CD4-positive, alpha-beta memory T cell (primary cell): ENCODE data around the gene SLC16A11. TPM values are rescaled to one million over a fixed set of nuclear protein-coding genes. Genes with fewer than 3 reads are reported as not detected.

Experiments
- CTCF ChIA-PET: fragments of 350-600 bp; sonication (Branson Sonifier 250); formaldehyde crosslinking; loops from one replicate; lab custom pipeline; 2021; ENCODE audit warnings: inconsistent platforms; ENCODE audit not compliant: partially characterized antibody; lab: Charles Lee
- POLR2A ChIA-PET: fragments of 350-600 bp; sonication (Branson Sonifier 250); formaldehyde crosslinking; loops from one replicate; lab custom pipeline; 2021; ENCODE audit not compliant: partially characterized antibody; lab: Charles Lee
- DNase-seq, 5 donors: peaks; one replicate each; pipeline versions ENCODE4 v3.0.0 to v3.0.0-alpha.2; 2020 to 2022; ENCODE audit warnings: mixed read lengths in 1 of 5
- H3K27ac ChIP-seq: one replicate; pipeline ENCODE4 v1.7.0; 2013; ENCODE audit warnings: low read depth, low read length
- H3K27me3 ChIP-seq: 2 replicates; pipeline ENCODE4 v1.7.0; 2013; ENCODE audit warnings: mild to moderate bottlenecking, low read length, moderate library complexity; ENCODE audit not compliant: insufficient read depth
- H3K36me3 ChIP-seq: 2 replicates; pipeline ENCODE4 v1.7.0; 2013; ENCODE audit warnings: mild to moderate bottlenecking, low read length, moderate library complexity; ENCODE audit not compliant: insufficient read depth
- H3K4me1 ChIP-seq: 2 replicates; pipeline ENCODE4 v1.7.0; 2013; ENCODE audit warnings: mild to moderate bottlenecking, low read length, moderate library complexity; ENCODE audit not compliant: insufficient read depth
- H3K4me3 ChIP-seq, 2 donors: one replicate each; pipeline ENCODE4 v1.7.0; 2013; ENCODE audit warnings: low read length in 2 of 2, mild to moderate bottlenecking in 1 of 2
- H3K9me3 ChIP-seq, 2 donors: one replicate each; pipeline ENCODE4 v1.7.0; 2013; ENCODE audit warnings: low read length in 2 of 2, control low read depth in 1 of 2; ENCODE audit not compliant: control insufficient read depth in 1 of 2
- H3K27ac Mint-ChIP-seq, 7 donors: one replicate each; pipeline ENCODE4 v1.8.0; 2020 to 2021; ENCODE audit warnings: mixed read lengths in 7 of 7, mild to moderate bottlenecking in 6 of 7, inconsistent platforms in 3 of 7, moderate library complexity in 3 of 7
- H3K27me3 Mint-ChIP-seq, 2 donors: one replicate each; pipeline ENCODE4 v1.8.0; 2020 to 2021; ENCODE audit warnings: mixed read lengths in 2 of 2
- H3K36me3 Mint-ChIP-seq, 2 donors: one replicate each; pipeline ENCODE4 v1.8.0; 2020 to 2021; ENCODE audit warnings: mixed read lengths in 2 of 2, inconsistent platforms in 1 of 2, mild to moderate bottlenecking in 1 of 2
- H3K4me1 Mint-ChIP-seq, 4 donors: one replicate each; pipeline ENCODE4 v1.8.0; 2020 to 2021; ENCODE audit warnings: mixed read lengths in 4 of 4, mild to moderate bottlenecking in 1 of 4
- H3K4me3 Mint-ChIP-seq, 8 donors: one replicate each; pipeline ENCODE4 v1.8.0; 2020 to 2021; ENCODE audit warnings: mixed read lengths in 8 of 8, mild to moderate bottlenecking in 7 of 8, moderate library complexity in 6 of 8, inconsistent platforms in 3 of 8
- H3K9me3 Mint-ChIP-seq, 8 donors: one replicate each; pipeline ENCODE4 v1.8.0; 2020 to 2021; ENCODE audit warnings: mixed read lengths in 8 of 8, mild to moderate bottlenecking in 5 of 8, inconsistent platforms in 3 of 8, moderate library complexity in 1 of 8
- intact Hi-C: fragments of 100-400 bp; cut with micrococcal nuclease; formaldehyde crosslinking; loops from one replicate; pipeline ENCODE4 v1.15.1; 2023
- polyA plus RNA-seq, 2 donors: library from polyadenylated mRNA; unstranded; fragments of 300-500 nt; fragmentation: Illumina TruSeq; gene quantifications; one replicate each; pipeline ENCODE4 v1.2.3, GENCODE V29; 2021
- total RNA-seq, 2 experiments: library from RNA; stranded (reverse); gene quantifications; one replicate each; pipeline ENCODE4 v1.2.3, GENCODE V29; 2021

The SLC16A11 gene
- total and polyA plus RNA-seq, 4 experiments from 2014 or later, result 0.50 to 1.2 (median 0.79) TPM

GRCh38 chr17:7072406-7072805 lies 28.5 kb upstream of the SLC16A11 start:
- ChIA-PET CTCF (interaction anchor here (0.5 to 0.9 kb wide), 2 partner anchors 50 to 64 kb away, joined by 3 read pairs; no protein-coding TSS in a partner anchor), POLR2A (no interaction called here)
- Histone ChIP-seq H3K36me3 (no peaks in the 10 kb centered on the region), H3K27ac (no peak overlapping the region), H3K4me3 (no peak overlapping the region), H3K27me3 (no peaks in the 10 kb centered on the region), H3K9me3 (peaks cover 0 to 9% of the 10 kb centered on the region in 2 donors), H3K4me1 (no peaks in the 10 kb centered on the region)
- Mint-ChIP-seq H3K9me3 (peaks cover 0 to 19% (median 15%) of the 10 kb centered on the region in 8 donors), H3K4me3 (no peak overlapping the region), H3K36me3 (peaks cover 0 to 10% of the 10 kb centered on the region in 2 donors), H3K4me1 (no peaks in the 10 kb centered on the region), H3K27me3 (no peaks in the 10 kb centered on the region), H3K27ac (peak overlapping the region in 1 of 7 donors; percentile 70)
- intact Hi-C loops, result no loop called here
- no peak for DNase-seq

GRCh38 chr17:7070712-7071111 lies 26.8 kb upstream of the SLC16A11 start:
- H3K36me3 ChIP-seq, result no peaks in the 10 kb centered on the region
- H3K27ac Mint-ChIP-seq, result no peak overlapping the region
- no peaks in the 10 kb centered on the region for H3K4me1 Mint-ChIP-seq
- H3K9me3 Mint-ChIP-seq, result peaks cover 0 to 24% (median 19%) of the 10 kb centered on the region in 8 donors
- H3K4me3 ChIP-seq, result no peak overlapping the region
- CTCF ChIA-PET, result no interaction called here
- H3K4me3 Mint-ChIP-seq, result no peak overlapping the region
- DNase-seq, result no peak
- H3K36me3 Mint-ChIP-seq, result peaks cover 0 to 10% of the 10 kb centered on the region in 2 donors
- H3K27ac ChIP-seq, result no peak overlapping the region
- intact Hi-C loops, result no loop called here
- peaks cover 0 to 2% of the 10 kb centered on the region in 2 donors for H3K27me3 Mint-ChIP-seq
- no peaks in the 10 kb centered on the region for H3K4me1 ChIP-seq
- peaks cover 0 to 9% of the 10 kb centered on the region in 2 donors for H3K9me3 ChIP-seq
- H3K27me3 ChIP-seq, result no peaks in the 10 kb centered on the region
- POLR2A ChIA-PET, result interaction anchor here (1.2 kb wide), 1 partner anchor 25 kb away, joined by 3 read pairs; no protein-coding TSS in a partner anchor

DNA sequence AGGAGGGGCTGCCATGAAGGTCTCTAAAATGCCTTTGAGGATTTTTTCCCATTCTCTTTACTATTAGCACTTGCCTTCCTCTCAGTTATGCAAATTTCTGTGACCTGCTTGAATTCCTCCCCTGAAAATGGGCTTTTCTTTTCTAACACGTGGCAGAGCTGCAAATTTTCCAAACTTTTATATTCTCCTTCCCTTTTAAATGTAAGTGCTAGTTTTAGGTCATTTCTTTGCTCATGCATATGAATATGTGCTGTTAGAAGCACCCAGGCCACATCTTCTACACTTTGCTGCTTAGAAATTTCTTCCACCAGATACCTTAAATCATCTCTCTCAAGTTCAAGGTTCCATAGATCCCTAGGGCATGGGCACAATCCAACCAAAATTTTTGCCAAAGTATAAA lies 24.4 kb upstream of the SLC16A11 start:
- no peak for DNase-seq
- peaks cover 0 to 24% (median 19%) of the 10 kb centered on the region in 8 donors for H3K9me3 Mint-ChIP-seq
- intact Hi-C loops, result no loop called here
- H3K4me3 Mint-ChIP-seq, result no peak overlapping the region
- H3K4me3 ChIP-seq, result no peak overlapping the region
- H3K36me3 ChIP-seq, result no peaks in the 10 kb centered on the region
- H3K4me1 ChIP-seq, result no peaks in the 10 kb centered on the region
- H3K4me1 Mint-ChIP-seq, result no peaks in the 10 kb centered on the region
- peaks cover 0 to 10% of the 10 kb centered on the region in 2 donors for H3K36me3 Mint-ChIP-seq
- no peak overlapping the region for H3K27ac ChIP-seq
- ChIA-PET POLR2A (no interaction called here), CTCF (no interaction called here)
- no peak overlapping the region for H3K27ac Mint-ChIP-seq
- H3K9me3 ChIP-seq, result peaks cover 0 to 9% of the 10 kb centered on the region in 2 donors
- H3K27me3 ChIP-seq, result no peaks in the 10 kb centered on the region
- H3K27me3 Mint-ChIP-seq, result peaks cover 6 to 7% of the 10 kb centered on the region in 2 donors

DNA sequence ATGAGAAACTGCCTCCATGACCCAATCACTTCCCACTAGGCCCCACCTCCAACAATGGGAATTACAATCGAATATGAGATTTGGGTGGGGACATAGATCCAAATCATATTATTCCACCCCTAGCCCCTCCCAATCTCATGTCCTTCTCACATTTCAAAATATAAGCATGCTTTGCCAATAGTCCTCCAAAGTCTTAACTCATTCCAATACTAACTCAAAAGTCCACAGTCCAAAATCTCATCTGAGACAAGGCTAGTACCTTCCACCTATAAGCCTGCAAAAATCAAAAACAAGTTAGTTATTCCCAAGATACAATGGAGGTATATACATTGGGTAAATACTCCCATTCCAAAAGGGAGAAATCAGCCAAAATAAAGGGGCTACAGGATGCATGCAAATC lies 23.3 kb upstream of the SLC16A11 start:
- Mint-ChIP-seq H3K27ac (no peak overlapping the region), H3K9me3 (peaks cover 0 to 24% (median 19%) of the 10 kb centered on the region in 8 donors), H3K27me3 (peaks cover 6 to 10% of the 10 kb centered on the region in 2 donors), H3K4me3 (no peak overlapping the region), H3K4me1 (no peaks in the 10 kb centered on the region), H3K36me3 (peaks cover 0 to 10% of the 10 kb centered on the region in 2 donors)
- CTCF ChIA-PET, result no interaction called here
- Histone ChIP-seq H3K36me3 (no peaks in the 10 kb centered on the region), H3K4me1 (no peaks in the 10 kb centered on the region), H3K4me3 (no peak overlapping the region), H3K27ac (no peak overlapping the region), H3K9me3 (peaks cover 0 to 9% of the 10 kb centered on the region in 2 donors), H3K27me3 (no peaks in the 10 kb centered on the region)
- no peak for DNase-seq
- POLR2A ChIA-PET, result no interaction called here
- intact Hi-C loops, result no loop called here

GRCh38 chr17:7064261-7064660 lies 20.4 kb upstream of the SLC16A11 start:
- H3K4me3 Mint-ChIP-seq, result no peak overlapping the region
- no peaks in the 10 kb centered on the region for H3K4me1 ChIP-seq
- H3K4me3 ChIP-seq, result no peak overlapping the region
- no peaks in the 10 kb centered on the region for H3K36me3 ChIP-seq
- DNase-seq, result no peak
- H3K27me3 ChIP-seq, result no peaks in the 10 kb centered on the region
- peaks cover 0 to 9% of the 10 kb centered on the region in 2 donors for H3K9me3 ChIP-seq
- intact Hi-C loops, result no loop called here
- peaks cover 8 to 12% of the 10 kb centered on the region in 2 donors for H3K27me3 Mint-ChIP-seq
- no peak overlapping the region for H3K27ac Mint-ChIP-seq
- ChIA-PET POLR2A (no interaction called here), CTCF (no interaction called here)
- H3K27ac ChIP-seq, result no peak overlapping the region
- peaks cover 0 to 10% of the 10 kb centered on the region in 2 donors for H3K36me3 Mint-ChIP-seq
- H3K9me3 Mint-ChIP-seq, result peaks cover 0 to 23% (median 18%) of the 10 kb centered on the region in 8 donors
- peaks cover 0 to 3% (median under 1%) of the 10 kb centered on the region in 4 donors for H3K4me1 Mint-ChIP-seq

DNA sequence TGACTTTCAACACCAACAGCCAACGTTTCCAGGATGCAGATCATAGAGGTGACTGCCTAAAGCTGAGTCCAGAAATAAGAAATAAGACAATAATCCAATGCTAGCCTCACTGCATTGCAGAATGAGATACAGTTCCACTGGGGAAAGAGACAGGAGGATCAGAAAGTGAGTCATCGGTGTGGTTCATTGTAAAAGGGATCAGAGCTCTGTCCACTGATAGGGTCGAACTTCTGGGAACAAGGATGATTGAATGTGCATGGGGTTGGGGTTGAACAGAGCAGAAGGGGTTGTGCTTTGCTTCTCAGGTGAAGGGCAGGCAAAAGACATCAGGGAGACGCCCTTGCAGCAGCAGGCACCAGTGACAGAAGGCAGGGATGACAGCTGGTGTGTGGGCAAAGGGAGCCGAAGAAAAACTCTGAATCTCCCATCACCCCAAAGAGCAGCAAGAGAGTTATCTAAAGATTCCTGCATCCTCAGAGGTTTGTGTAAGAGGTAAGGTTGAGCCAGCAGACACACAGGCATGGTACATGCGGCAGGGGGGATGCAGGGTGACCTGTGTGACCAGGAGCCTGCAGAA lies 19.7 kb upstream of the SLC16A11 start:
- intact Hi-C loops, result no loop called here
- Histone ChIP-seq H3K27me3 (no peaks in the 10 kb centered on the region), H3K36me3 (no peaks in the 10 kb centered on the region), H3K27ac (no peak overlapping the region), H3K4me1 (no peaks in the 10 kb centered on the region), H3K9me3 (peaks cover 0 to 2% of the 10 kb centered on the region in 2 donors), H3K4me3 (no peak overlapping the region)
- no peak overlapping the region for H3K27ac Mint-ChIP-seq
- ChIA-PET POLR2A (no interaction called here), CTCF (no interaction called here)
- H3K4me3 Mint-ChIP-seq, result no peak overlapping the region
- H3K27me3 Mint-ChIP-seq, result peaks cover 8 to 12% of the 10 kb centered on the region in 2 donors
- peaks cover 0 to 16% (median 13%) of the 10 kb centered on the region in 8 donors for H3K9me3 Mint-ChIP-seq
- no peak for DNase-seq
- peaks cover 0 to 6% of the 10 kb centered on the region in 2 donors for H3K36me3 Mint-ChIP-seq
- peaks cover 0 to 3% (median under 1%) of the 10 kb centered on the region in 4 donors for H3K4me1 Mint-ChIP-seq

GRCh38 chr17:7060165-7060891 lies 16.4 kb upstream of the SLC16A11 start:
- Histone ChIP-seq H3K27me3 (no peaks in the 10 kb centered on the region), H3K27ac (no peak overlapping the region), H3K4me3 (no peak overlapping the region), H3K36me3 (no peaks in the 10 kb centered on the region), H3K4me1 (no peaks in the 10 kb centered on the region), H3K9me3 (no peaks in the 10 kb centered on the region)
- ChIA-PET CTCF (interaction anchor here (0.6 to 1.9 kb wide), 3 partner anchors 14 to 94 kb away, joined by 3 to 5 read pairs (median 3); no protein-coding TSS in a partner anchor), POLR2A (no interaction called here)
- no peak for DNase-seq
- no peaks in the 10 kb centered on the region for H3K36me3 Mint-ChIP-seq
- peaks cover 6 to 12% of the 10 kb centered on the region in 2 donors for H3K27me3 Mint-ChIP-seq
- H3K4me3 Mint-ChIP-seq, result no peak overlapping the region
- H3K9me3 Mint-ChIP-seq, result no peaks in the 10 kb centered on the region
- H3K27ac Mint-ChIP-seq, result no peak overlapping the region
- intact Hi-C loops, result no loop called here
- H3K4me1 Mint-ChIP-seq, result peaks cover 0 to 3% (median under 1%) of the 10 kb centered on the region in 4 donors
